NOMO-1 treated with DMSO at 0.1 percent for 48 hours (cell line): ENCODE measurements around the gene BAHCC1.

Experiments used
- DNase-seq: peaks from one replicate; lab custom pipeline; 2025; ENCODE audit not compliant: unreplicated experiment; lab: John Stamatoyannopoulos, UW

Gene BAHCC1

DNA sequence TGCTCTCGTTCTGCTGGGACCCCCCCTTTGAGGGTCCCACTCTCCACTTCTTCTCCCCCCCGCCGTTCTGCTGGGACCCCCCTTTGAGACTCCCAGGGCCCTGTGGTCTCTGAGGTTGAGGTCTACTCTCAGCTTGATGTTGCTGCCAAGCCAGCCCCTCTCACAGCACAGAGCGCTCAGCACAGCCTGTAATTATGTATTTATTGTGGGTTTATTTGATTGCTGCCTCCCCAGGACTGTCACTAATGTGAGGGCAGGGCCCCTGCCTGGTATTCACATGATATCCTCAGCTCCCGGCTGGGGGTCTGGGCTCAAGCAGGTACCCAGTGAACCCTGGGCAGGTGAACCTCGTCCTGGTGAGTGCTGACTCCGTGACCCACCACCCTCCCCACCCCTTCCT lies 81.9 kb downstream of the BAHCC1 start:
- no peak for DNase-seq

DNA sequence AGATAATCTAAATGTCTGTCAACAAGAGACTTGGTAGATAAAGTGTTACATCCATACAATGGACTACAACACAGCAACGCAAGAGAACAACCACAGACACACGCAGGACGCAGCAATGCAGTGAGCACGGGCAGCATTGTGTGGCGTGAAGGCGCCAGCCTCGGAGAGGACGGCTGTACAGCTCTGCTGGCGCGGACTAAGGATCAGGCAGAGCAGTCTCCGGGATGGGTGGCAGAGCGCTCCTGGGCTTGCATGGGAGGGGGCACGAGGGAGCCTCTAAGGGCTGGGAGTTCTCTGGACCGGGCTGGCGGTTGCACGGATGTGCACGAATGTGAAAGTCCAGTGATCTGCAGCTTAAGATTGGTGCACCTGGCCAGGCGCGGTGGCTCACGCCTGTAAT lies 82.9 kb downstream of the BAHCC1 start:
- no peak for DNase-seq

GRCh38 chr17:81479175-81480071 lies 84.2 kb downstream of the BAHCC1 start:
- DNase-seq = no peak

DNA sequence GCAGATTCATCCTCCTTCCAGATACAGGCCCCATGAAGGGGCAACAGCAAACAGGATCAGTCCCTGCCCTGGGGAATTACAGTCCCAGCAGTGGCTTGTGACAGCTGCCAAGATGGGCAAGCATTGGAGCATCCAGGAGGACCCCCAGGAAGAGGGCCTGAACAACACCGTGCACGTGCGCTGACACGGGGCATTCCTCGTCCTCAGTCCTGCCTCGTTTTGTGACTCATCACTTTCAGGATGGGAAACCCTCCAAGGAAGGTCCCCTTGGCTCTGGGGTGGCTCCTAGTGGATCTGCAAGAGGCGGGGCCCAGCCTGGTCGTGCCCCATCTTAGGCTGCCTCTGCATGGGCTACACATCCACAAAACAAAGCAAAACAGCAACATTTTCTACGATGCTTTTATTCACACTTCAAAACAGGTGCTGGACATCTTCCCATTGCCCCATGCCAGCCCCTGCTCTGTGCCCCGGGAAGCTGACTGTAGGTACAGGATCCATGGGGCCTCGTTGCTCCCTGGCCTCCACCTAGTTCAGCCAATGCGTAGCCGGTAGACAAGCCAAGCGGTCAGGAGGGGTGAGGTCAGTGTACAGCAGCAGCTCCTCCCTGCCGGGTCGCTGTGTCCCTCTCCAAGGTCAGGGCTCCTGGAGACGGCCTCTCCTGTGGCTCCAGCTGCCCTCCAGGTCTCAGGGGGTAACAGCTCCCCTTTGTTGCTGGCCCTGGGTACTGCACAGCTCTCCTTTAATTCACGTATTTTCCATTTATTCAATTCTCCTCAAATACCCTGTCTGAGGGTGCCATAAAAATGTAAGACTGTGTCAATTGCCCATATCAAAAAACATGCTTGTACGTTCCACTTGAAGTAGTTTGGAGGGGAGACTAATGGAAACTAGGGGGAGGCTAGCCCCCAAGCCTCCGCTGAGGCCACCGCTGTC lies 85.1 kb downstream of the BAHCC1 start:
- DNase-seq = no peak

DNA sequence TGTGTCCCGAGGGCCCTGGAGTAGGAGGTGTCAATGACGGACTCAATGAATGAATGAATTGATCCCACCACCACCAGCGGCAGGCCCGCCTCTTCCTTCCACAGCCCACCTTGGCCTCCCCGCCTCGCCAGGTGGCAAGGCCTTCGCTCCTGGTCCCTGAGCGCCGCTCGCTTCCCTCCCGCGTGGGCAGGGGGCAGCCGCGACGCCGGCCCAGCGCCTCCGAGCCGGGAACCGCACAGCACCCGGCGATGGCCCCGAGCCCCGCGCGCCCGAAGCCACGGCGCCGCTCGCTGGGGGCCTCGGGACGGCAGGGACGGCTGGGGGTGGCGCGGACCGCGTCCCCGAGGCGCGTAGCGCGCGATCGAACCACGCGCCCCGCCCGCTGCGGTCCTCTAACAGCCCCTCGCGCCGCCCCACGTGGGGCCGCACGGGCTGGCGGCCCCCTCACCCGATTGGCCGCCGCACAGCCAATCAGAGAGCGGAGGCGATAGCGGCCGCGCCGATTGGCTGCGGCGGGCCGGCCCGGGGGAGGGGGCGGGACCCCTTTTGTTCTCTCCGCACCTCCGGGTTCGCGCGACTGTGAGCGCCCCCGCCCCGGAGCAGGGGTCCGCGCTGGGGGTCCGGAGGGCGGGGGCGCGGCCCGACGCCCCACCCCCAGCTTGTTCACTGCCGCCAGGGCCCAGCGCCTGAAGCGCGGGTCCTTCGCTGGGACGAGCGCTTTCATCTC lies 86.0 kb downstream of the BAHCC1 start:
- DNase-seq = peak; percentile 74

DNA sequence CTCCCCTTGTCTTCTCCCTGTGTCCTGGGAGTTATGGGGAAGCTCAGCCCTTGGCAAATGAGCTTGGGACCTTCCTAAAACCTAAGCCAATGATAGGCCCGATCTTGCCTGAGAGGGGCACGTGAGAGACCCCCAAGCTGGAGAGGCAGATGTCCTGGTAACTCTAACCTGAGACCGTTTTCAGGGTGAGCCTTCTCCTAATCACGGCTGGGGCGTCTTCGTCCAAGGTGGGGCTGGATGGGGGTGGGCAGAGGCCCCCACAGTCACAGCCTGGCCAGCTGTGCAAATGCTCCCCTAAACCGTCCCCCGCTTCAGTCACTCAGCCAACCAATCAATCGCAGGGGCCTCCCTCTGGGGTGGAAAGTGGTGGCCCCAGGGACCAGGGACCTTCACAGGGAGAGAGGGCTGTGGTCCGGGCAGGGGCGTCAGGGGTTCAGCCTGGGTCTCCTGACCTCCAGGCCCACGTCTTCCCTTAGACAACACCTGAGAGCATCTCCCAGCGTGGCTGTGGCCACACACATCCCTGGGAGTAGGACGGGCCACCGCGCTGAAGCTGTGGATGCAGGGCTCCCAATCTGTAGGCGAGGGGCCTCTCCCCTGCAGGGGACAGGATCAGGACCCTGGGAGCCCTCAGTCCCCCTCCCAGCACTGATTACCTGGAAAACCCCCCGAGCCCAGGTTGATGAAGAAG lies 86.7 kb downstream of the BAHCC1 start:
- DNase-seq = no peak

GRCh38 chr17:81482673-81483072 lies 87.4 kb downstream of the BAHCC1 start:
- DNase-seq = no peak

GRCh38 chr17:81483085-81483861 lies 88.0 kb downstream of the BAHCC1 start:
- no peak for DNase-seq

DNA sequence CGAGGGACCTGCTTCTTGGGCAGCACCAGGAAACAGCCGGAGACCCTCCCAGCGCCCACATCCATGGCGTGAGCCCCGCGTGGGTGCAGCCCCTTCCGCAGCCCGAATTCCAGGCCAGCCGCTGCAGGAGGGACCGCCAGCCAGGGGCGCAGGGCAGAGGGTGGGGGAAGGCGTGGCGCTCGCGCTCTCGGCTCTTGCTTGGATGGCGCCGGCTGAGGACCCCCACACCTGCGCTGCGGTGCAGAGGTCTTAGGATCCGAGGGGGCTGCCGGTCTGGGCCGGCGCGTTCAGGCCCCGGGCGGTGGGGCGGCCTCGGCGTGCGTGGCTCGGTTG lies 88.6 kb downstream of the BAHCC1 start:
- no peak for DNase-seq

- DNase-seq = peak; percentile 77
Measured at GRCh38 chr17:81484195-81484979, 89.1 kb downstream of the BAHCC1 start.

DNA sequence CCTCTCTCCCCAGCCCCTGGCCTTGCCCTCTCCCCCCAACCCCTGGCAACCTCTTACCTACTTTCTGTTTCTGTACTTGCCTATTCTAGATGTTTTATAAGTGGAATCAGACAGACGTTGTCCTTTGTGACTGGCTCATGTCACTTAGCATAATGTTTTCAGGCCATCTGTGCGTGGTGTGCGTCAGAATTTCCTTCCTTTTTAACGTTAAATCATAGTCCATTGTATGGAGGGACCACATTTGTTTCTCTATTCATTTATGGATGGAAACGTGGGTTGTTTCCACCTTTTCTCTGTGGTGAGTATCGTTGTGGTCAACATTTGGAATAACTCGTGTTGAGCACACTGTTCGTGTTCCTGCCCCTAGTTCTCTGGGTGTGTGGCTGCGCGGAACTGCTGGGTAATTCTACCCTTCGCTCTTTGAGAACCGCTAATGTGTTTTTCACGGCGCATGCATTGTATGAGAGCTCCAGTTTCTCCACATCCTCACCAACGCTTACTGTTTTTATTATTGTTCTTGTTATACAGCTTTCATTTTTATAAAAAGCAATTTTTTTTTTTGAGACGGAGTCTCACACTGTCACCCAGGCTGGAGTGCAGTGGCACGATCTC lies 91.0 kb downstream of the BAHCC1 start:
- DNase-seq = no peak

GRCh38 chr17:81487089-81487486 lies 91.8 kb downstream of the BAHCC1 start:
- DNase-seq = no peak

DNA sequence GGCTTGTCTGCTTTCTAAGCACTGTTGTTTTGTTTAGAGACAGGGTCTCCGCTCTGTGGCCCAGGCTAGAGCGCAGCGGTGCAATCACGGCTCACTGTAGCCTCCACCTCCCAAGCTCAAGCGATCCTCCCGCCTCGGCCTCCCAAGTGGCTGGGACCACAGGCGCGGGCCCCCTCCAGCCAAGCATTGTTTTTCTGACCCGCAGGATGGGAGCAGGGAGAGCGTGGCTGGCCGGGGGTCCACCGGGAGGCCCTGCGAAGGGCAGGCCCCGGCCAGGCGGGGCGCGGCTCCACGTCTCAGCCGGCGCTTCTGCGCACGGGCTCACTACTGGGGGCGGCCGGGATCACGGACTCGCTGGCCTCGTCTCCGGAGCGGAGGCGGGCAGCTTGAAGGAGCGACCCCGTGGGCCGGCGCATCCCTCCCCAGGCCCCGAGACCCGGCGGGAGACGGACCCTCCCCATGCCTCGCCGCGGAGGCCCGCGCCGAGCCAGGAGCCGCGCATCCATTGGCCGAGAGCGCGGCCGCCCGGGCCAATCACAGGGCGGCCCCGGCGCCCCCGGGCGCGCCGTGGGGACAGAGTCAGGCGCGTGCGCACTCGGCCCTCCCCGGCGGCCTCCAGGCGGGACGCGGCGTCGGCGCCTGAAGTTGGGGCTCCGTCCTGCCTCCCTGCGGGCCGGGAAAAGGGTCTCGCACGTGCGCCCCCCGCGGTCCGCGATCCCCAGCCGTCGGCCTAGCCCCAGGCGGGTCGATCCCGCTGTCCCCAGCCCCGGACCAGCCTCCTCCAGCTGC lies 92.4 kb downstream of the BAHCC1 start:
- peak; percentile 62 for DNase-seq

- DNase-seq = no peak
Measured at GRCh38 chr17:81488276-81488860, 93.1 kb downstream of the BAHCC1 start.

DNA sequence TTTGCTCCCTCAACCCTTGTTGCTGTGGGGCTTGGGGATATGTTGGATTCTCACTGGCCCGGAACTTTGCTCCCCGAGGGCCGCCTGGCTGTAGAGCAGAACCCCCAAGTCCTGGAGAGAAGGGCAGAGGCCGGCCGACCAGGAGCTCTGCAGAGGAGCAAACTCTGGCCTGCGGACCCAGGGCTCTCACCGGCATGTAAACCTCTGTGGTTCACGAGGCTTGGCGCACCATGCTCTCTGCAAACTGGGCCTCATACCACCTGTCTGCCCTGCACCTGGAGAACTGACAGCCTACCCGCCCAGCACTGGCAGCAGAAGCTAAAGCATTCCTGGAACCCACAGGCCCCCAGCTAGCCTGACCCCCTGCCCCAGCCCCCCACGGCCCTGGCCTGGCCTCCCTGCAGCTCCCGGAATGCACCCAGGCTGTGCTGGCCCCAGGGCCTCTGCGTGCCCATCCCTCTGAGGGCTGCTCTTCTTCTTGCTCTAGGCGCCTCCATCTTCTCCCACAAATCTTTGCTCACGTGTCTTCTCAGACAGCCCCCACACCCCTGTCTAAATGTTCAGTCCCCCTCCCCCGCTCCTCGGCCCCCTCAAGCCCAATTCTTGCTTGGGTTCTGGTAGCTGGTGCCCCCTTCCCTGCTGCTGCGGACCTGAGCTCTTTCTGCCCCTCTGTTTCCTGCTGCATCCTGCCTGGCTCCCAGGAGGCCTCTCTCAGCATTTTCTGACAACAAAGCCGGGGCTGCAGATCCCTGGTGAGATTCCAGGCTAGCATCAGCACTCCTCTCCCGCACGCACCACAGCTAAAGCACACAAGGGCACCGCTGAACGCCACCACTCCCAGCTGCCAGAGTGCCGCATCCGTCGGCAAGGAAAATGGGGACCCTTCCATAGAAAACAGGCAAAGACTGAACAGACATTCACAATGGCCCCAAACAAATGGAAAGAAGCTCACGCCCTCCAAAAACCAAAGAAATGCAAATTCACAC lies 94.0 kb downstream of the BAHCC1 start:
- no peak for DNase-seq
